ENCODE measurements around the gene RNF207.
A peak's percentile ranks its signal among the peaks of the same experiment; 100 is the strongest.

RNF207 gene

DNA sequence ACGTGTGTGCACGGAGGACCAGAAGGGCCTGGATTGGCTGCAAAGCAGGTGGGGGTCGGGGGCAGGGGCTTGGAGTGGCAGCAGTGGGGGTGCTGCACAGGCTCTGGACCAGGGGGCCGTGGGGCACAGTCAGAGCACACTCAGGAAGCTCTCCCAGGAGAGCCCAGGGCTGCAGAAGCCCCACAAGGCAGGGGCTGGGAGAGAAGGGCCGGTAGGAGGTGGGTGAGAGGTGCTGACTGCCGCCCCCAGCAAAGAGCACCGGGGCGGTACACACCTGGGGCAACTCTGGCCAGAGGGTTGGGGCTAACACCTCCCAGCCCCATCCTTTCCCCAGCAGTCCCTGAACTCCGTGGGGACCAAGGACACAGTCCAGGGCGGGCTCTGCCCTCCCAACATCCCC lies 39.7 kb upstream of the RNF207 start:
- Histone ChIP-seq H3K4me1 (ENCODE audit: control insufficient read depth, insufficient read depth, low read length) (peaks cover 5% of the 10 kb centered on the region), H3K27ac (ENCODE audit: low read length) (no peak overlapping the region), H3K4me3 (ENCODE audit: low read length in 2 of 2) (no peak overlapping the region), H3K36me3 (ENCODE audit: control insufficient read depth in 2 of 2, insufficient read depth in 2 of 2, low read length in 2 of 2) (no peaks in the 10 kb centered on the region), H3K27me3 (ENCODE audit: control insufficient read depth in 1 of 2, insufficient read depth in 2 of 2, low read length in 2 of 2) (peaks cover 3 to 6% of the 10 kb centered on the region in 2 donors), H3K9me3 (ENCODE audit: control insufficient read depth in 2 of 2, low read length in 2 of 2) (no peaks in the 10 kb centered on the region), H3K9ac (ENCODE audit: low read length in 2 of 2) (no peak overlapping the region)

DNA sequence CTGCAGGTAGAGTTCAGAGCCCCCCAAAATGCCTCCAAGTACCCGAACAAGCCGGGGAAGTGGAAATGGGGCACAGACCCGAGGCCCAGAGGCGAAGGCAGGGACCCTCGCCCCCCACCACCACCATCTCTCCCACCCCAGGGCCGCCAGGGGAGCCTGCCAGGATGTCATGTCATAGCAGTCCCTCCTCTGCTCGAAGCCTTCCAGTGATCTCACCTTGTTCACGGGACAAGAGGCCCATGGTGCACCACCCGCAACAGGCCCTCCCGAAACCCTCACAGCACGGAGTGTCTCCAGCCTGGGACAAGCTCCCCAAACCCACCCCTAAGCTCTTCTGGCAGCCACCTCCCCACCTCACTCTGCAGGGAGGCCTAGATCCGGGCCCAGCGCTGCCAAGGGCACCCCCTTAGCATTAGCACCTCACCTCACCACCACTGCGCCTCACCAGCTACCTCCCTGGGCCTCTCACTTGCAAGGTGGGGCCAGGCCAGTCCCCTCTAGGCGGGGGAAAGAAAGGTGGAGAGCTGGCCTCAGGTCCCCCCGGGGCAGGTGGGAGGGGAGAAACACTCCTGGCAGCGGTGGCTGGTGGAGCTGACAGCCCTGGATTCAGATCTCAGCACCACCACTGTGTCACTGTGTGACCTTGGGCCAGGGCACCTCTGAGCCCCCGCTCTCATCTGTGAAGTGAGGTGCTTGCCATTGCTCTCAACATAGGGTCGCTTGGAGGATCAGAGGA lies 39.1 kb upstream of the RNF207 start:
- H3K9ac ChIP-seq (ENCODE audit: low read length in 2 of 2), result no peak overlapping the region
- peaks cover 5% of the 10 kb centered on the region for H3K4me1 ChIP-seq (ENCODE audit: control insufficient read depth, insufficient read depth, low read length)
- H3K27ac ChIP-seq (ENCODE audit: low read length), result no peak overlapping the region
- H3K27me3 ChIP-seq (ENCODE audit: control insufficient read depth in 1 of 2, insufficient read depth in 2 of 2, low read length in 2 of 2), result peaks cover 7 to 8% of the 10 kb centered on the region in 2 donors
- H3K4me3 ChIP-seq (ENCODE audit: low read length in 2 of 2), result no peak overlapping the region
- H3K36me3 ChIP-seq (ENCODE audit: control insufficient read depth in 2 of 2, insufficient read depth in 2 of 2, low read length in 2 of 2), result no peaks in the 10 kb centered on the region
- H3K9me3 ChIP-seq (ENCODE audit: control insufficient read depth in 2 of 2, low read length in 2 of 2), result no peaks in the 10 kb centered on the region

DNA sequence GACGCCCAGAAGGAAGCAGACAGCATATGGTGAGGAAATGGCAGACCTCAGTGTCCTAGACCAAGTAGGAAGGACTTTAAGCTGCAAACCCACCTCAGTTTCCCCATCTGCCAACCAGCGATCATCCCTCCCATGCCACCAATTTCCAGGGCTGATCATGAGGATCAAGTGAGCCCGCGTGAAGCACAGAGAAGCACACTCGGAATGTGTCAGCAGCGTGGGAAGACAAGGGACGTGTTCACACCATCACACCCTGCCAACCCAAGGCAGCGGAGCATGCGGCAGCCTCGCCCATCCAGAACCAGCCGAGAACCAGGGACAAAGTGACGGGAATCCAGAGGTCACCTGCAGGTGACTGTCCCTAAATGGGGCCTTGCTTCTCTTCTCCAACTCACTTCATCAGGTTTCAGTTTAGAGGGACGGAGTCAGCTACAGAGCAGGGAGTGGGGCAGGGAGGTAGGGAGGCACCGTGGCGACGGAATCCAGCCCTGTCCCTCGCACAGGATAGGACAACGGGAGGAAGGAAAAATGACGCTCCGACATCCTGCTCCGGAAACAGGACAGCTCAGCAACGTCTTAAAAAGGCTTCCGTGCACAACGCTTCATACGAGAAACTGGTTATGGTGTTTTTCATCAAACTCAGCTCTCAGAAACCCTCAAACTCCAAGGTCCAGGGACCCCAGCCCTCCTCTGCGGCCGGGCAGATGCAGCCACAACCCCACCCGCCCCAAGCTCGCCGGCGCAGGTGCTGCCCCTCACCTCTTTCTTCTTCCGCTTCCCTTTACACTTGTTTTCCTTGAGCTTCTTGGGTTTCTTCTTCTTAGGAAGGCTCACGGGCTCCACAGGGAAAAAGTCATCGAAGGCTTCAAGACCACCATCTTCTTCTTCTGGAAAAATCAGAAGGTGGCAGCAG lies 38.3 kb upstream of the RNF207 start:
- H3K9ac ChIP-seq (ENCODE audit: low read length in 2 of 2), result no peak overlapping the region
- no peaks in the 10 kb centered on the region for H3K36me3 ChIP-seq (ENCODE audit: control insufficient read depth in 2 of 2, insufficient read depth in 2 of 2, low read length in 2 of 2)
- peaks cover 5% of the 10 kb centered on the region for H3K4me1 ChIP-seq (ENCODE audit: control insufficient read depth, insufficient read depth, low read length)
- no peak overlapping the region for H3K4me3 ChIP-seq (ENCODE audit: low read length in 2 of 2)
- H3K9me3 ChIP-seq (ENCODE audit: control insufficient read depth in 2 of 2, low read length in 2 of 2), result no peaks in the 10 kb centered on the region
- H3K27me3 ChIP-seq (ENCODE audit: control insufficient read depth in 1 of 2, insufficient read depth in 2 of 2, low read length in 2 of 2), result peaks cover 9 to 14% of the 10 kb centered on the region in 2 donors
- H3K27ac ChIP-seq (ENCODE audit: low read length), result no peak overlapping the region

DNA sequence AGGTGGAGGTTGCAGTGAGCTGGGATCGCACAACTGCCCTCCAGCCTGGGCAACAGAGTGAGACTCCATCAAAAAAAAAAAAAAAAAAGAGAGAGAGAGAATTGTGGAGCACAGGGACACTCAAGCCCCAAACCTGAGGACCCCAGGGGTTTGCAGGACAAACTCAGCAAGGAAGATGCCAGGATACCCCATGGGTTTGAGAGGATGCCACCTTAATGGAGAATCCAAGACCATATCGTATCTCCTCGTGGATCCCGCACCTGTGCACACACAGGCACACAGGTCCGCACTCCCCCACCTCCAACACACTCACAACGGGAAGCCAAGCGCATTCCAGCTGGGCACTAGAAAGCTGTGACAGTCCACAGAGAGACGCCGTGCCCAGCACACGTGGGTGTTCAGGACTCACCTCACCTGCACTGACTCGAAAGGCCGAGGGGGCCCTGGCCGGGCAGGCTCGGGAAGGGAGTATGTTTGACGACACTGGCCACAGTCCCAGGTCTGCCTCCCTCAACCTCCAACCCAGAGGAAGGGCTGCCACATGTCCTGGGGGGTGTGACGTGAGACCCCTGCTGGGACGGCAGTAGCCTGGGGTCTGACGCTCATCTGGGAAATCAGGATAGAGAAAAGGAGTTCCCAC lies 36.9 kb upstream of the RNF207 start:
- H3K27me3 ChIP-seq (ENCODE audit: control insufficient read depth in 1 of 2, insufficient read depth in 2 of 2, low read length in 2 of 2), result peaks cover 3 to 14% of the 10 kb centered on the region in 2 donors
- H3K9ac ChIP-seq (ENCODE audit: low read length in 2 of 2), result no peak overlapping the region

DNA sequence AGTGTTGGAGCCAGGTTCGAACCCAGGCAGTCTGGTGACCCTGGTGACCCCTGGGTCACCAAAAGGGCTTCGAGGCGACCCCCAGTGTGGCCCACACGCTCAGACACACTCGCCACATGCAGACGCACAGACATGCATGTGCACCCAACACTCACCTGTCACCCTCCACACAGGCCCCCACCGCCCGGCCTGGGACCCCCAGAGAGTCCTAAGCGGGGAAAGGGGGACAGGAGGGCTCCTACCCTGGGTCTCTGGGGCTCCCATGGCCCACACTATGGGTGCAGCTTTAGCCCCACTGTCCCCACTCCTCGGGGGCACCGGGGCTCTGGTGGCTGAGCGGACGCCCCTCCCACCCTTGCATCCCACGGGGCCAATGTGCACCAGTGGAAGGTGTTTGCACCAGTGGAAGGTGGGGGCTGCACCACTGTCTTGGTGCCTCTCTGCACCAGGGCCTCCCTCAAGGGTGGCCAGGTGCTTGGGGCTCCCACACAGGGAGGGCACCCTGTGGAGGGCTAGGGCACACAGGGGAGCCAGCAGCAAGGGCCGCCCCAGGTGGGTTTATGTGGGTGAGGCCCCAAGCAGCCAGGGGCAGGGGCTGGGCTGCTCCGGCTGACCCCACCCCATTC lies 35.7 kb upstream of the RNF207 start:
- Histone ChIP-seq H3K27ac (ENCODE audit: low read length) (no peak overlapping the region), H3K9me3 (ENCODE audit: control insufficient read depth in 2 of 2, low read length in 2 of 2) (no peaks in the 10 kb centered on the region), H3K36me3 (ENCODE audit: control insufficient read depth in 2 of 2, insufficient read depth in 2 of 2, low read length in 2 of 2) (no peaks in the 10 kb centered on the region), H3K4me3 (ENCODE audit: low read length in 2 of 2) (no peak overlapping the region), H3K27me3 (ENCODE audit: control insufficient read depth in 1 of 2, insufficient read depth in 2 of 2, low read length in 2 of 2) (peaks cover 3 to 14% of the 10 kb centered on the region in 2 donors), H3K9ac (ENCODE audit: low read length in 2 of 2) (no peak overlapping the region), H3K4me1 (ENCODE audit: control insufficient read depth, insufficient read depth, low read length) (peaks cover 5% of the 10 kb centered on the region)

More for the DNA sequence above, 36.9 kb upstream of the RNF207 start:
- Histone ChIP-seq H3K4me1 (ENCODE audit: control insufficient read depth, insufficient read depth, low read length) (peaks cover 5% of the 10 kb centered on the region), H3K4me3 (ENCODE audit: low read length in 2 of 2) (no peak overlapping the region), H3K36me3 (ENCODE audit: control insufficient read depth in 2 of 2, insufficient read depth in 2 of 2, low read length in 2 of 2) (no peaks in the 10 kb centered on the region), H3K27ac (ENCODE audit: low read length) (no peak overlapping the region), H3K9me3 (ENCODE audit: control insufficient read depth in 2 of 2, low read length in 2 of 2) (no peaks in the 10 kb centered on the region)

DNA sequence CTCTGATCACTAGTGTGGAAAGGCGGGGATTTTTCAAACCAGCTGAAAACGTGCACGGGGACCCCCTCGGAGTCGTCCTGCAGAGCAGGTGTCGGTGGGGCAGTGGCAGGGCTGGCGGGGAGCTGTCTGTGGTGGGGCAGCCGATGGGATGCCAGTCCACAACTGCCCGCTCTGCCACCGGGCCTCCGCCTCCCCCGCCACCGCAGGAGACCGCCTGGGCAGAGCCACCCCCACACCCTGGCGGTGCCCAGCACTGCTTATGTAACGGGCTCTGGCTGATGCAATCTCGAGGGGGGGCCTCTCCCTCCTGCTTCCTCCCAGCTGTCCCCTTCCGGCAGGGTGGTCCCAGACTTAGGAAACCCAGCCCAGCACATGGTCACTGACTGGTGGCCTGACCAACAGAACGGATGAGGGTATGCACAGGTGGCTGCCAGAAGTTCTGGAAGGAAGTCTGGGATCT lies 35.1 kb upstream of the RNF207 start:
- H3K36me3 ChIP-seq (ENCODE audit: control insufficient read depth in 2 of 2, insufficient read depth in 2 of 2, low read length in 2 of 2), result no peaks in the 10 kb centered on the region
- no peak overlapping the region for H3K27ac ChIP-seq (ENCODE audit: low read length)
- no peaks in the 10 kb centered on the region for H3K9me3 ChIP-seq (ENCODE audit: control insufficient read depth in 2 of 2, low read length in 2 of 2)
- peak overlapping the region in 1 of 2 donors; percentile 13 for H3K9ac ChIP-seq (ENCODE audit: low read length in 2 of 2)
- H3K4me1 ChIP-seq (ENCODE audit: control insufficient read depth, insufficient read depth, low read length), result peaks cover 5% of the 10 kb centered on the region
- no peak overlapping the region for H3K4me3 ChIP-seq (ENCODE audit: low read length in 2 of 2)
- peaks cover 8 to 14% of the 10 kb centered on the region in 2 donors for H3K27me3 ChIP-seq (ENCODE audit: control insufficient read depth in 1 of 2, insufficient read depth in 2 of 2, low read length in 2 of 2)

DNA sequence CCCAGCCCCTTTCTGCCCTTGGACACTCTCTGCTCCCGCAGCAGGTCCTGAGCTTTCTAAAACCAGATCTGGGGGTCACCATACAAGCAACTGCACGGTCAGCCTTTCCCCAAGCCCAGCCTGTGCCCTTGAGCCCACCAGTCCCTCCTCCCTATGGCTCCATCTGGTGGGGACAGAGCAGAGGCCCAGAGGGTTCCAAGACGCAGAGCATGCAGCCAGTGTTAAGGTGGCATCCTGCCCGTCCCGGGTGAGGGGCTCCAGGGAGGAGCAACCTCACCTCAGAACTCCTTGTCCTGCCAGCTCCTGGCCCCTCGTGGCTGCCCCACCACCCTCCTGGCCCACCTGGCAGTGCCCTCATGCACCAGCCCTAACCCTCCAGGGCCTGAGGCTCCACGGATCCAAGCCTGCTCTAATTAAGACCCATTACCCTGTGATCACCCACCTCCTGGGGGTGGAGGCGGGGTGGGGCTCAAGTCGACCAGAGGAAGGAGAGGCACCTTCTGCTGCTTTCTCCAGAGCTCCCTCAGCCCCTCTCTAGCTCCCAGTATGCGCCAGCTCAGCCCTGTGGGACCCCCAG lies 34.3 kb upstream of the RNF207 start:
- Histone ChIP-seq H3K36me3 (ENCODE audit: control insufficient read depth in 2 of 2, insufficient read depth in 2 of 2, low read length in 2 of 2) (no peaks in the 10 kb centered on the region), H3K27ac (ENCODE audit: low read length) (no peak overlapping the region), H3K9ac (ENCODE audit: low read length in 2 of 2) (no peak overlapping the region), H3K4me3 (ENCODE audit: low read length in 2 of 2) (no peak overlapping the region), H3K27me3 (ENCODE audit: control insufficient read depth in 1 of 2, insufficient read depth in 2 of 2, low read length in 2 of 2) (peaks cover 11 to 19% of the 10 kb centered on the region in 2 donors), H3K4me1 (ENCODE audit: control insufficient read depth, insufficient read depth, low read length) (peaks cover 5% of the 10 kb centered on the region), H3K9me3 (ENCODE audit: control insufficient read depth in 2 of 2, low read length in 2 of 2) (no peaks in the 10 kb centered on the region)

DNA sequence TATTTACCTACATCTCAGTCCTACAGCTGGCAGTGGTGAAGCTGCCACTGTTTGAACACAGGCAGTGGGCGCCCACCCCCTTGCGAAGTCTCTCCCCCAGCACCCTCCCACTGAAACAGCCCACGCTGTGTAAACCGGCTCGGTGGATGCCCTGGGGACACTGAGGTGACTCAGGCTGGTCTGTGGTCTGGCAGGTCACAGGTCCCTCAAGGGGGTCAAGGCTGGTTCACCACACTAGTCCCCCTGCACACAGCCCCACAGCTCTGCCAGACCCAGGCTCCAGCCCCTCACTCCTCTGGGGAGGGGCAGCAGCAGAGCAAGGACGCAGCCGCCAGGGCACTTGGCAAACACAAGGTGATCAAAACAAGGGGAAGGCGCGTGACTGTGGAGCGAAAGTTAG lies 33.4 kb upstream of the RNF207 start:
- Histone ChIP-seq H3K36me3 (ENCODE audit: control insufficient read depth in 2 of 2, insufficient read depth in 2 of 2, low read length in 2 of 2) (no peaks in the 10 kb centered on the region), H3K4me3 (ENCODE audit: low read length in 2 of 2) (no peak overlapping the region), H3K27me3 (ENCODE audit: control insufficient read depth in 1 of 2, insufficient read depth in 2 of 2, low read length in 2 of 2) (peaks cover 17 to 28% of the 10 kb centered on the region in 2 donors), H3K4me1 (ENCODE audit: control insufficient read depth, insufficient read depth, low read length) (peaks cover 5% of the 10 kb centered on the region), H3K9me3 (ENCODE audit: control insufficient read depth in 2 of 2, low read length in 2 of 2) (no peaks in the 10 kb centered on the region), H3K27ac (ENCODE audit: low read length) (no peak overlapping the region), H3K9ac (ENCODE audit: low read length in 2 of 2) (no peak overlapping the region)

DNA sequence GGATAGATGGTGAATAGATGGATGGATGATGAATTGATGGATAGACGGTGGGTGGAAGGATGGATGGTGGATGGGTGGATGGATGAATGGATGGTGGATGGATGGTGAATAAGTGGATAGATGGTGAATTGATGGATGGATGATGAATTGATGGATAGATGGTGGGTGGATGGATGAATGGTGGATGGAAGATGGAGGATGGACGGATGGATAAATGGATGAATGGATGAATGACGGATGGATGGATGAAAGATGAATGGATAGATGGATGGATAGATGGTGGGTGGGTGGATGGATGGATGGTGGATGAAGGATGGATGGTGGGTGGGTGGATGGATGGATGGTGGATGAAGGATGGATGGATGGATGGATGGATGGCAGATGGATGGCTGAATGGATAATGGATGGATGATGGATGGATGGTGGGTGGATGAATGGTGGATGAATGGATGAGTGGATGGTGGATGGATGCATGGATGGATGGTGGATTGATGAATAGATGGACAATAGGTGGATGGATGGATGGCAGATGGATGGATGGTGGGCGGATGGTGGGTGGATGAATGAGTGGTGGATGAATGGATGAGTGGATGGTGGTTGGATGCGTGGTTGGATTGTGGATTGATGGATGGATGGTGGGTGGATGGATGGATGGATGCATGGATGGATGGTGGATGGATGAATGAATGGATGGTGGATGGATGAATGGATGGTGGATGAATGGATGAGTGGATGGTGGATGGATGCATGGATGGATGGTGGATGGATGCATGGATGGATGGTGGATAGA lies 31.1 kb upstream of the RNF207 start:
- Histone ChIP-seq H3K4me1 (ENCODE audit: control insufficient read depth, insufficient read depth, low read length) (peaks cover 15% of the 10 kb centered on the region), H3K36me3 (ENCODE audit: control insufficient read depth in 2 of 2, insufficient read depth in 2 of 2, low read length in 2 of 2) (no peaks in the 10 kb centered on the region), H3K4me3 (ENCODE audit: low read length in 2 of 2) (no peak overlapping the region), H3K9ac (ENCODE audit: low read length in 2 of 2) (no peak overlapping the region), H3K27me3 (ENCODE audit: control insufficient read depth in 1 of 2, insufficient read depth in 2 of 2, low read length in 2 of 2) (peaks cover 28 to 41% of the 10 kb centered on the region in 2 donors), H3K27ac (ENCODE audit: low read length) (no peak overlapping the region), H3K9me3 (ENCODE audit: control insufficient read depth in 2 of 2, low read length in 2 of 2) (no peaks in the 10 kb centered on the region)

Measured in stomach smooth muscle (tissue), 2 donors.